Uterus (tissue), 4 donors: Measurements from ENCODE around the gene C7orf25. TPM values are rescaled to one million over a fixed set of nuclear protein-coding genes. Genes with fewer than 3 reads are reported as not detected.

ENCODE experiments used
- DNase-seq, 2 donors: peaks; one replicate each; pipeline ENCODE4 v3.0.0-alpha.2; 2019 to 2020
- H3K27ac ChIP-seq, 2 donors: fragments of 200-600 bp; sonication (generic); 1 replicate in 1 of 2; 2 replicates in 1 of 2; pipeline ENCODE4 v1.5.1; 2016 to 2018
- H3K27me3 ChIP-seq, 2 donors: fragments of 200-600 bp; sonication (generic); one replicate each; pipeline ENCODE4 v1.5.1; 2018 to 2019; ENCODE audit warnings: control low read depth in 1 of 2
- H3K36me3 ChIP-seq, 2 donors: fragments of 200-600 bp; sonication (generic); one replicate each; pipeline ENCODE4 v1.5.1; 2019; ENCODE audit warnings: control low read depth in 1 of 2
- H3K4me1 ChIP-seq, 2 donors: fragments of 200-600 bp; sonication (generic); one replicate each; pipeline ENCODE4 v1.5.1; 2018 to 2019; ENCODE audit warnings: control low read depth in 1 of 2
- H3K4me3 ChIP-seq, 2 donors: fragments of 200-600 bp; sonication (generic); 1 replicate in 1 of 2; 2 replicates in 1 of 2; pipeline ENCODE4 v1.5.1; 2018 to 2019; ENCODE audit warnings: mild to moderate bottlenecking in 1 of 2
- H3K9me3 ChIP-seq, 2 donors: fragments of 200-600 bp; sonication (generic); one replicate each; pipeline ENCODE4 v1.5.1; 2019; ENCODE audit warnings: control low read depth in 1 of 2
- CTCF ChIP-seq, 4 experiments: fragments of 200-600 bp in 2 of 4; fragments of 450-650 bp in 2 of 4; sonication (generic) in 2 of 4; IDR thresholded peaks; one replicate each; pipeline ENCODE4 v1.5.1; 2016 to 2019; ENCODE audit warnings: antibody characterized with exemption in 4 of 4, mild to moderate bottlenecking in 2 of 4, moderate library complexity in 1 of 4
- POLR2A ChIP-seq, 2 donors: fragments of 450-650 bp; IDR thresholded peaks; one replicate each; pipeline ENCODE4 v1.6.1; 2016; ENCODE audit warnings: antibody characterized with exemption in 2 of 2, mild to moderate bottlenecking in 1 of 2, moderate library complexity in 1 of 2
- intact Hi-C: fragments of 100-400 bp; cut with DNase I; formaldehyde crosslinking; loops from one replicate; pipeline ENCODE4 v1.15.1; 2023; ENCODE audit warnings: low total_unique reads
- total RNA-seq, 4 donors: library from RNA; depleted of rRNA in 3 of 4; stranded (reverse); fragments of >200 nt in 3 of 4; gene quantifications; one replicate each; pipeline versions ENCODE4 v1.1.0 to v1.2.4, GENCODE V29; 2014 to 2023
- donor health status: DM: yes; HTN: yes; CAD: no.

Gene C7orf25
- total RNA-seq = 10 to 100 TPM in 2 of 4 donors, 1 to 10 TPM in 2; 5.9 to 22.5 (median 11.9) TPM

DNA sequence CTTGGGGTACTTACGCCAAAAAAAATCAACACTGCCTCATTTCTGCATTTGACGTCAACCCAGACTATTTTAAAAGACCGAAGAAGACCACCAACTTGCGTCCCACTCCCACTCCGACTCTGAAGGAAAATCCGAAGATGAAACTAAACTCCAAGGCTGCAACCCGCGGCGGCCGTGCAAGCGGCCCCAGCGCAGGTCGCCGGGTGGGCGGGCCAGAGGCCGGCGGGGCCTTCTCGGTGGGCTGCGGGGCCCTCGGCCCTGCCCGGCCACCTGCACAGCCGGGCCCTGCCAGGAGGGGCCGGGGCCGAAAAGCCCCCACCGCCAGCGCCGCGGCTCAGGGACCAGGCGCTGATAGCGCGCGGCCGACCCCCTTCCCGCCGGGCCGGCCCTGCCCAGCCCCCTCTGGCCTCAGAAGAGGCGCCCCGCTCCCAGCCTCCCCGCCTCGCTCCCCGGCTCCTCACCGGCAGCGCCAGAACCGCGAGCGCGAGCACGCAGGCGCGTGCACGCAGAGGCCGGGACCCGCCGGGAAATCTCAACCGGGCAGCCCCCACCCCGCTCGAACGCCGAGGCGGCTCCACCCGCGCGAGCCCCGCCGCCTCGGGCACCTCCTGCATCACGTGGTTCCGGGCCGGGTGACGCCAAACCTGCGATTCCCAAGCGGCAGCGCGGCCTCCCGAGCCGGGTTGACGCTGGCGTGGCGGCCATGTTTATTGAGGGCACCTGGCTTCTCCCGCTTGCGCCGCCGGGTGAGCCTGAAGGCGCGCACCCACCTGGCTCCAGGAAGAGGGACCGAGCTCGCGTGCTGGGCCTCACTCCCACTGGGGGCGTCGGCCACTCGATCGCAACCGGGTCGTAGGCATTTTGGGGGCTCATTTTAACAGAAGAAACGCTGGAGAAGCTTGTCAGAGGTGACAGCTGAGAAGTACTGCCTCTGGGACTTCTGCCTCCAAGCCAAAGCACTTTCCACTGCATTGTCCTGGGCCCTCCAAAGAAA lies at the start of gene C7orf25:
C7orf25 (minus strand) TSS at position 617 of the 994 bp plus-strand sequence. CDS start 1,170 bp downstream, outside the sequence.
- H3K36me3 ChIP-seq = no peaks in the 10 kb centered on the region

DNA sequence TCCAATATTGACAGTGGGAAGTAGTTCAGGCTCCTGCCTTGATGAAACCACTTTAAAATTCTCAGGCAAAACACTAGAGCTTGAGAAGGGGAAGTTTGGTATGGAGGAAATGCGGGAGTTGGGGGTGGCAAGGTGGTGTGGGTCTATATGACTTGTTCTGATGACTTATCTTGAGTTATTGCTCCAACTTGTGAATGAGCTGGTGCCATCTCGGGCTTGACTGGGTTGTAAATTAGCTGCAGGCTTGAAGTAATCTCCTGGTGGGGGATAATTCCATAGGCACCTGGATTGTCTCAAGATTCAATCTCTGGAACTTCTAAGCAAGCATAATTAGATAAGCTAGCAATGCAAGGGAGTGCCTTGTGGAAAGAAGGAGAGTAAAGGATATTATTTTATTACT lies 49.3 kb upstream of the C7orf25 start:
- DNase-seq = no peak
- no peak overlapping the region for H3K27ac ChIP-seq
- intact Hi-C loops = no loop called here
- no peaks in the 10 kb centered on the region for H3K9me3 ChIP-seq
- no peak overlapping the region for H3K4me3 ChIP-seq
- no peaks in the 10 kb centered on the region for H3K4me1 ChIP-seq
- no peaks in the 10 kb centered on the region for H3K36me3 ChIP-seq
- TF ChIP-seq POLR2A (IDR thresholded peaks at IDR 0.05) (no peak), CTCF (IDR thresholded peaks at IDR 0.05) (no peak)
- H3K27me3 ChIP-seq = no peaks in the 10 kb centered on the region

More for the DNA sequence above, at the start of gene C7orf25:
- H3K4me1 ChIP-seq = peaks cover 0 to 10% of the 10 kb centered on the region in 2 donors
- no peaks in the 10 kb centered on the region for H3K27me3 ChIP-seq
- peak within 1 kb of the TSS; percentile 44 to 94 for H3K4me3 ChIP-seq
- H3K27ac ChIP-seq = peak within 1 kb of the TSS; percentile 84 to 88
- TF ChIP-seq POLR2A (IDR thresholded peaks at IDR 0.05) (peak in 1 of 2 donors; percentile 63), CTCF (IDR thresholded peaks at IDR 0.05) (peak in 1 of 4 experiments; percentile 11)
- H3K9me3 ChIP-seq = no peaks in the 10 kb centered on the region
- peak; percentile 95 to 96 for DNase-seq
- intact Hi-C loops = no loop called here

GRCh38 chr7:42960762-42961161 lies 48.9 kb upstream of the C7orf25 start:
- DNase-seq = no peak
- Histone ChIP-seq H3K27me3 (no peaks in the 10 kb centered on the region), H3K36me3 (no peaks in the 10 kb centered on the region), H3K4me3 (no peak overlapping the region), H3K27ac (no peak overlapping the region), H3K9me3 (no peaks in the 10 kb centered on the region), H3K4me1 (no peaks in the 10 kb centered on the region)
- TF ChIP-seq POLR2A (IDR thresholded peaks at IDR 0.05) (no peak), CTCF (IDR thresholded peaks at IDR 0.05) (no peak)
- intact Hi-C loops = no loop called here

DNA sequence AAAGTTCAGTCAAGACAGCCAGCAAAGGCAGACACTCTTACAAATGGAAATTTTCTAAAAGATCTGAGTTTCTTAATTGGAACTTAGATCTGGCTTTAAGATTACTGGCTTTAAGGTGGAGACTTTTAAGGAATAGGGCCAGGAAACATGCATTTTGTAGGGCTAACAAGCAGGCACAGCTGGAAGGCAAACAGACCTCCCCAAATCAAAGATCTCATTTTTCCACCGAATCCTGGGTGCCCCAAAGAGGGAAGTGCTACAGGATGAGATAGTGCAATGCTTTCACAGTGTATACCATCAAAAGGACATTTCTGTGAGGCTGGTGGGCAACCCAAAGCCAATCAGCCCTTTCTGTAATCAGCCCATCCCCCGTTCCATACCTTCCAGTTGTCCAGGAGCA lies 47.7 kb upstream of the C7orf25 start:
- no peak for DNase-seq
- Histone ChIP-seq H3K27me3 (no peaks in the 10 kb centered on the region), H3K9me3 (no peaks in the 10 kb centered on the region), H3K27ac (no peak overlapping the region), H3K4me3 (no peak overlapping the region), H3K4me1 (no peaks in the 10 kb centered on the region), H3K36me3 (peaks cover 0 to 3% of the 10 kb centered on the region in 2 donors)
- no peak for TF ChIP-seq POLR2A (IDR thresholded peaks at IDR 0.05)
- intact Hi-C loops = no loop called here

- DNase-seq = no peak
- intact Hi-C loops = no loop called here
- no peak for TF ChIP-seq CTCF (IDR thresholded peaks at IDR 0.05)
- no peak for TF ChIP-seq POLR2A (IDR thresholded peaks at IDR 0.05)
- Histone ChIP-seq H3K9me3 (no peaks in the 10 kb centered on the region), H3K27me3 (no peaks in the 10 kb centered on the region), H3K4me1 (no peaks in the 10 kb centered on the region), H3K27ac (no peak overlapping the region), H3K4me3 (no peak overlapping the region), H3K36me3 (peaks cover 0 to 3% of the 10 kb centered on the region in 2 donors)
Measured at GRCh38 chr7:42956062-42956461, 44.2 kb upstream of the C7orf25 start.
